Liver (tissue), 3 donors: ENCODE data around the gene GALNT8.

Experiments used
- ATF3 ChIP-seq: IDR thresholded peaks from 2 replicates; pipeline ENCODE4 v1.6.1; 2016; ENCODE audit warnings: antibody characterized with exemption
- CTCF ChIP-seq: fragments of 150-350 bp; IDR thresholded peaks from 2 replicates; pipeline ENCODE4 v1.5.1; 2017; ENCODE audit warnings: improper control_type of control experiment, low read depth, low read length; ENCODE audit not compliant: missing input control
- EGR1 ChIP-seq, 2 donors: IDR thresholded peaks; 2 replicates each; pipeline ENCODE4 v1.6.1; 2016 to 2018; ENCODE audit warnings: antibody characterized with exemption in 2 of 2, low read depth in 2 of 2
- FOXA1 ChIP-seq: IDR thresholded peaks from 2 replicates; pipeline ENCODE4 v1.6.1; 2016; ENCODE audit warnings: antibody characterized with exemption
- GABPA ChIP-seq, 2 donors: IDR thresholded peaks in 1 of 2; conservative IDR thresholded peaks in 1 of 2; 2 replicates each; pipeline ENCODE4 v1.6.1; 2016; ENCODE audit warnings: antibody characterized with exemption in 2 of 2, mild to moderate bottlenecking in 1 of 2, moderate library complexity in 1 of 2
- HNF4A ChIP-seq, 2 donors: conservative IDR thresholded peaks; 2 replicates each; pipeline ENCODE4 v1.6.1; 2016; ENCODE audit warnings: antibody characterized with exemption in 2 of 2, mild to moderate bottlenecking in 2 of 2
- HNF4G ChIP-seq: IDR thresholded peaks from 2 replicates; pipeline ENCODE4 v1.6.1; 2016; ENCODE audit warnings: antibody characterized with exemption
- JUND ChIP-seq, 2 donors: IDR thresholded peaks; 2 replicates each; pipeline ENCODE4 v1.6.1; 2016; ENCODE audit warnings: antibody characterized with exemption in 2 of 2
- RAD21 ChIP-seq, 2 donors: IDR thresholded peaks; 2 replicates each; pipeline ENCODE4 v1.6.1; 2016; ENCODE audit warnings: antibody characterized with exemption in 2 of 2, mild to moderate bottlenecking in 2 of 2
- REST ChIP-seq: IDR thresholded peaks from 2 replicates; pipeline ENCODE4 v1.6.1; 2016; ENCODE audit warnings: antibody characterized with exemption, mild to moderate bottlenecking
- SP1 ChIP-seq: IDR thresholded peaks from 2 replicates; pipeline ENCODE4 v1.6.1; 2018; ENCODE audit warnings: antibody characterized with exemption, mild to moderate bottlenecking
- TAF1 ChIP-seq: conservative IDR thresholded peaks from 2 replicates; pipeline ENCODE4 v1.6.1; 2016; ENCODE audit warnings: antibody characterized with exemption, mild to moderate bottlenecking
- YY1 ChIP-seq: IDR thresholded peaks from 2 replicates; pipeline ENCODE4 v1.6.1; 2016; ENCODE audit warnings: antibody characterized with exemption, mild to moderate bottlenecking
- TF ChIP-seq, protein P1 (sequence below): IDR thresholded peaks from 2 replicates; pipeline ENCODE4 v1.6.1; 2016; ENCODE audit warnings: antibody characterized with exemption
- donor health status: healthy.
- donor health status: healthy.

DNA sequence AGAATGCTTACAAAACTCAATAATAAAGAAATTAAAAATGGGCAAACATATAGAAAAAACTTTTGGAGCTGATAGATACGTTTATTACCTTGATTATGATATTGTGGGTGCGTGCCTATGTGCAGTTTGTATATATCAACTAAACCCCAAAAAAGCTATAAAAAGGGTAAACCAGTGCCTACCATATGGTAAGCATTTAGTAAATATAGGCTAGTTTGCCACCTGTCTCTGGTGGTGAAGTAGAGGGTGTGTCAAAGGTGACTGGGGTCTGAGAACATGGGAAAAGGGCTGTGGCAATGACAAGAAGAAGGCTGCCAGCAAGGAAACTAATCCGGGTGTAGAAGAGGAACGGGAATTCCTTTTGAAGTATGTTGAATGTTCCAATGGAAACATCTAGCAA, 18.3 kb downstream of the GALNT8 start:
- TF ChIP-seq CTCF (no peak), REST (no peak), HNF4A (conservative IDR thresholded peaks at IDR 0.05) (no peak), ATF3 (no peak), JUND (IDR thresholded peaks at IDR 0.05) (no peak), GABPA (IDR thresholded peaks at IDR 0.05 in 1 of 2, conservative IDR thresholded peaks at IDR 0.05 in 1 of 2) (no peak), FOXA1 (no peak), RAD21 (IDR thresholded peaks at IDR 0.05) (no peak), TAF1 (no peak), YY1 (no peak), EGR1 (IDR thresholded peaks at IDR 0.05; ENCODE audit: low read depth in 2 of 2) (no peak), SP1 (no peak), HNF4G (no peak)
- TF ChIP-seq, protein P1, sequence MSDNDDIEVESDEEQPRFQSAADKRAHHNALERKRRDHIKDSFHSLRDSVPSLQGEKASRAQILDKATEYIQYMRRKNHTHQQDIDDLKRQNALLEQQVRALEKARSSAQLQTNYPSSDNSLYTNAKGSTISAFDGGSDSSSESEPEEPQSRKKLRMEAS, result no peak
